VCaP (cell line): Measurements from ENCODE around the gene SLC22A2.
A peak's percentile ranks its signal among the peaks of the same experiment; 100 is the strongest.
"Not testable (repeated sequence)": the region's sequence is repeated elsewhere in the genome, so short reads cannot be mapped to it uniquely, and the experiment has no call there.

Experiments
- H3K27ac ChIP-seq: fragments of 450-650 bp; 2 replicates; pipeline ENCODE4 v1.5.1; 2017
- TF ChIP-seq, protein P1 (sequence below): fragments of 450-650 bp; conservative IDR thresholded peaks from 2 replicates; pipeline ENCODE4 v1.5.1; 2017; ENCODE audit warnings: mild to moderate bottlenecking, moderate library complexity

SLC22A2 gene

DNA sequence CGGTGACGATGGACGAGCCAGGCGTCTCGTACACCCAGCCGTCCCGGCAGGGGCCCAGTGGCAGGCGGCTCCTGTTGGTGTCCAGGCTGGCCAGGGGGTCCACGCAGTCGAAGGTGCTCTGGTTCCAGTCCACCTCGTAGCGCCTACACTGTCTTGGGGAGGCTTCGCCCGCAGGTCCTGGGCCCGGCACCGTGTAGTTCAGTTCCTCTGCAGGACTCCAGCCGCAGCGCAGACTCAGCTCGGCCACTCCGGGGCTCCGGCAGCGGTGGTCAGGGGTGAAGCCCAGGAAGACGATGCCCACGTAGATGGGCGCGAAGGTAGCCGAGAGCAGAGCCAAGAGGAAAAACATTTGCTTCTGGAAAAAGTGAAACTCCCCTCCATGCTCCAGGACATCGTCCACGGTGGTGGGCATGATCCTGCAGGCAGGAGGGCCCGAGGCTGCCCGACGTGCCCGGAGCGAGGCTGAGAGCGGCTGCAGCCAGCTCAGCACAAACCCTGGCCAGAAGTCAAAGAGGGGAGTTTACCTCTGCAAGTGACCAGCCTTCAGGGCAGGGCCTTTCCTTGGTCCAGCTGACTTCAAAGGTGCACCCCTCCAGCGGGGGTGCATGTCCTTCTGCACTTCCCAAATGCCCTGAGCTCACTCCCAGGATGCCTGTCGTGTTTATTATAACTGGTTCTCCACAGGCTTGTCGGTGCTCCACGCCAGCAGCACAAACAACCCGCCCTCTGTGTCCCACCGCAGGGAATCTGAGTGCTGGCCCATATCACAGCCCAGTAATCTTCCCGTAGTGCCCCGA lies at the start of gene SLC22A2:
Gene SLC22A2 (minus strand): TSS at position 476 of the 797 bp plus-strand sequence. CDS start 64 bp downstream, at position 412.
- TF ChIP-seq, protein P1, sequence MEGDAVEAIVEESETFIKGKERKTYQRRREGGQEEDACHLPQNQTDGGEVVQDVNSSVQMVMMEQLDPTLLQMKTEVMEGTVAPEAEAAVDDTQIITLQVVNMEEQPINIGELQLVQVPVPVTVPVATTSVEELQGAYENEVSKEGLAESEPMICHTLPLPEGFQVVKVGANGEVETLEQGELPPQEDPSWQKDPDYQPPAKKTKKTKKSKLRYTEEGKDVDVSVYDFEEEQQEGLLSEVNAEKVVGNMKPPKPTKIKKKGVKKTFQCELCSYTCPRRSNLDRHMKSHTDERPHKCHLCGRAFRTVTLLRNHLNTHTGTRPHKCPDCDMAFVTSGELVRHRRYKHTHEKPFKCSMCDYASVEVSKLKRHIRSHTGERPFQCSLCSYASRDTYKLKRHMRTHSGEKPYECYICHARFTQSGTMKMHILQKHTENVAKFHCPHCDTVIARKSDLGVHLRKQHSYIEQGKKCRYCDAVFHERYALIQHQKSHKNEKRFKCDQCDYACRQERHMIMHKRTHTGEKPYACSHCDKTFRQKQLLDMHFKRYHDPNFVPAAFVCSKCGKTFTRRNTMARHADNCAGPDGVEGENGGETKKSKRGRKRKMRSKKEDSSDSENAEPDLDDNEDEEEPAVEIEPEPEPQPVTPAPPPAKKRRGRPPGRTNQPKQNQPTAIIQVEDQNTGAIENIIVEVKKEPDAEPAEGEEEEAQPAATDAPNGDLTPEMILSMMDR, result no peak

DNA sequence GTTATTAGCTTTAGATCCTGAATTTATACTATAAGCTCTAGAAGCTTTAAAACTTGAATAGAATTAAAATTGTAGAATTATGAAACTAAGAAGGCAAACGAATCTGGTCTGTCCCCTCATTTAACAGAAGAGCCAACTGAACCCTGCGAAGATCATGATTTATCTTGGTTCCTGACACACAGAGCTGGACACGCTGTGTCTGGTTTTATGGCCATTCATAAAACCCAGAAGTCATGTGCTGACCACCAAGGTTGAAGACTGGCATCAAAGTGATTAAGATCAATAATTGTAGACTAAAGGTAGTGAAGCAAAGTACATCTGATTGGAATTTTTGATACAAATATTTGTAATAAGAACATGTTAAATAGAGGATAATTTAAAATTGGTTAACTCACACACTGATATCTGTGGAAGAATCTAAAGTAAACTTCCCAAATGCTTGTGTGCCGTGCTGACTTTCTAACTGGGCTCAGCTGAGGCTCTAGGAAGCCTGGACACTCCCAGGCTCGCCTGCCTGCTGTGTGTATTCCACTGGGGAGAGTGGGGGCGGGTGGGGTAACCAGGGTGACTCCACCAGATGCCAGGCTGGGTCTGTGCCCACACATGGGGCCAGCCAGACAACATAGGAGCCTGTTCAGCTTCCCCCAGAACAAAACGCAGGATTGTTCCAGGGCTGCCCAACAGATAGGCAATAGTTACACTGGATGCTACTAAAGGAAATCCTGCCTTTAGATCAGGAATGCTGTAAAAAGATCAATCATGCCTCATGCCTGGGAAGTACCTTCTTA lies 47.5 kb upstream of the SLC22A2 start:
- TF ChIP-seq, protein P1, result no peak
- peak overlapping the region; percentile 54 for H3K27ac ChIP-seq

More for the DNA sequence above, at the start of gene SLC22A2:
- H3K27ac ChIP-seq, result no peak within 1 kb of the TSS

DNA sequence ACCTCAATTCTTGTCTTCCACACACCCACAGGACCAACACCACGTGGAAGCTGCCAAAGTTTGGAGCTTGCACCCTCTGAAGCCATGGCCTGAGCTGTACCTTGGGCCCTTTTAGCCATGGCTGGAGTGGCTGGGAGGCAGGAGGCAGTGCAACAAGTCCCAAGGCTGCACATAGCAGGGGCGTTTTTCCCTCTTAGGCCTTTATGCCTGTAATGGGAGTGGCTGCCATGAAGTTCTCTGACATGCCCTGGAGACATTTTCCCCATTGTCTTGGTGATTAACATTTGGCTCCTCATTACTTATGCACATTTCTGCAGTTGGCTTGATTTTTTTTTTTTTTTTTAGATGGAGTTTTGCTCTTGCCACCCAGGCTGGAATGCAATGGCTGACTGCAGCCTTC lies 45.2 kb upstream of the SLC22A2 start:
- no peak overlapping the region for H3K27ac ChIP-seq
- TF ChIP-seq, protein P1, result no peak

DNA sequence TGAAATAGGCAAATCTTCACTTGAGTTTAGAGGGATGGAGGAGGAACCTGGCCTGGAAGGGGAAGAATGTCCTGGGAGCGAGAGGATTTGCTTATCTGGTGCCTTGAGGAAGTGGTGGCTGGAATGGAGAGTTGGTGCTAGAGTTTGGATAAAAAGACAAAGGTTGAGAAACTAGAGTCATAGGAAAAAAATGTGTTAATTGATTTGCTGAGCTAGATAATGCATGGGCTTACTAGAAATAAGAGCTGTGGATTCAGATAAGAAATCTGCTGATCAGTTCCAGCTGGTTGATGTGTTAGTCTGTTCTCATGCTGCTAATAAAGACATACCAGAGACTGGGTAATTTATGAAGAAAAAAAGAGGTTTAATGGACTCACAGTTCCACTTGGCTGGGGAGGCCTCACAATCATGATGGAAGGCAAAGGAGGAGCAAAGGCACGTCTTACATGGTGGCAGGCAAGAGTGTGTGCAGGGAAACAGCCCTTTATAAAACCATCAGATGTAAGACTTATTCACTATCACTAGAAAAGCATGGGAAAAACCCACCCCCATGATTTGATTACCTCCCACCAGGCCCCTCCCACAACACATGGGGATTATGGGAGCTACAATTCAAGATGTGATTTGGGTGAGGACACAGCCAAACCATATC lies 43.9 kb upstream of the SLC22A2 start:
- not testable (repeated sequence) for H3K27ac ChIP-seq

DNA sequence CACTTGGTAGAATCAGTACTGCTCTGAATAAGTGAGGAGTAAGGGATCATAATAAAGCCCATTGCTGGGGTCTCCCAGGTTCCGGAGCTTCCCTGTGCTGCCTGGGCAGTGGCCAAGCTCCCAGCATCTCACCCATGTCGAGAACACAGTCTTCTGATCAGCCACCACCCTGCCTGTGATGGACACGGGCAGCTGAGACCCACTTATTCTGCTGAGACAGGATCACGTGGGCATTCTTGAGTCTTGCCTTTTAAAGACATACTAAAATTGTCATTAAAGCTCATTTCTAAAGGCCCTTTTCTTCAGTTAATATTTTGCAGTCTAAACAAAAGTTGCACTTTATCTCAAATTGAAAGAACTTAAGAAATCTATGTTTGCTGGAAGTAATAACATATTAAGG lies 42.7 kb upstream of the SLC22A2 start:
- TF ChIP-seq, protein P1, result no peak
- no peak overlapping the region for H3K27ac ChIP-seq

DNA sequence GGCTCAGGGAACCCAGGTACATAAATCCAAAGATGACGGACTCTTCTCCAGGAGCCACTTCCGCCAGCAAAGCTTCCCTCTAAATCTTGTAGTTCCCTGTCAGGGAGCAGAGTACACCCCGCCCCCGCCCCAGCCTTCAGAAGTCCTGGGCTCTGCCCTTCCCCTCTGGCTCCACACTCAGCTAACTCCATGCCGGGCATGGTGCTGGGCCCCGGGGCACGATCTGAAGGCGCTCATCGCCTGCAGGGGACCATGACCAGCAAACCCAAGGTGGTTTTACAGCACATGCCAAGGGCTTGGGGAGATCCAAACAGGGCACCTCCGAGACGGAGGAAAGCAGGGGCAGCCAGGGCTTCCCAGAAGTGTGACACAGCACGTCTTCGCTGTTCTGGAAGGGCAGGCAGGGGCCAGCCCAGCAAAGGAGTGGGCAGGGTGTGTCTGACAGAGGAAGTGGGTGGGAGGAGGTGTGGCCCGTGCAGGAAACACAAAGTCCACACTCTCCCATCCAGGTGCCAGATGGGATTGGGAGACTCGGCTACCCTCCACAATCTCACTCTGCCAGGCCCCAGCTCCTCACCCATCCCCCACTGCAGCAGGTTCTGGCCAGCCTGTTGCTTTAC lies 41.6 kb upstream of the SLC22A2 start:
- H3K27ac ChIP-seq, result no peak overlapping the region
- TF ChIP-seq, protein P1, result no peak

DNA sequence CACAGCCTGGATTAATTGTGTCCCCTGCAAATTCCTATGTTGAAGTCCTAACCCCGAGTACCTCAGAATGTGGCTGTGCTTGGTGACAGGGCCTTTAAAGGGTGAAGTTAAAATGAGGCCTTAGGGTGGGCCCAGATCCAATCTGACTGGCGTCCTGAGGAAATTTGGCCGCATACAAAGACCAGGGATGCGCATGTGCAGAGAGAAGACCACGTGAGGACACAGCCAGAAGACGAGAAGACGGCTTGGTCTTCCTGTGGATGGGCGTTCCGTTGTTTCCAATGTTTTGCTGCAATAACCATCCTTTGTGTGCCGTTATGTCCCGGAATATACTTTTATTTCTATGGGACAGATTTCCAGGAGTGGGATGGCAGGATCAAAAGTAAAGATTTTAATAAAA lies 40.9 kb upstream of the SLC22A2 start:
- TF ChIP-seq, protein P1, result no peak
- no peak overlapping the region for H3K27ac ChIP-seq
